ENCODE data around the gene MALL.
A peak's percentile ranks its signal among the peaks of the same experiment; 100 is the strongest.
"Not testable (repeated sequence)": the region's sequence is repeated elsewhere in the genome, so short reads cannot be mapped to it uniquely, and the experiment has no call there.

The MALL gene

DNA sequence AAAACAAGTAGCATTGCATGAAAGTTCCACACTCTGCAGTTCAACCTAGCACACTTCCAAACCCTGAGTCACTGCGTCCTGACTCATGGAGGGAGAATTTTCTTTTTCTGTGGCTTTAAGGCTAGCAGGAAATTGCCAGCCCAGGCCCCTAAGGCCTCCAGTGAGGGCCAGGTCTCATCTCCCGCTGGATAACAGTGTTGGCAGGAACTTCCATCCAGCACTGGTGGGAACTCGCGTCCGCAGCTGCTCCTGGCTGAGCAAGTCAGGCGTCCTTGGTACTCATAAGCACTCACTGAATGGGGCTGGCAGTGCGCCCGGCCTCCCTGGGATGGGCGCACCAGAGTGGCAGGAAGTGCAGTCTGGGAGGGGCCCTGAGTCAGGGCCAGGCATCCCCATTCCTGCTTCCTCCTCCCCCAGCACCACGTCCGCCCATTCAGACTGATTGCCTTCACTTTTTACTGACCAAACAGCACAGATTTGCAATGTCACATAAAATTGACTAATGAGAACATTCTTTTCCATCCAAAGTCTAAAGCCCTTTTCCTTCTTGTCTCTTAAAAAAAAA is 14.3 kb downstream of the MALL start:
- TF ChIP-seq, protein P1, sequence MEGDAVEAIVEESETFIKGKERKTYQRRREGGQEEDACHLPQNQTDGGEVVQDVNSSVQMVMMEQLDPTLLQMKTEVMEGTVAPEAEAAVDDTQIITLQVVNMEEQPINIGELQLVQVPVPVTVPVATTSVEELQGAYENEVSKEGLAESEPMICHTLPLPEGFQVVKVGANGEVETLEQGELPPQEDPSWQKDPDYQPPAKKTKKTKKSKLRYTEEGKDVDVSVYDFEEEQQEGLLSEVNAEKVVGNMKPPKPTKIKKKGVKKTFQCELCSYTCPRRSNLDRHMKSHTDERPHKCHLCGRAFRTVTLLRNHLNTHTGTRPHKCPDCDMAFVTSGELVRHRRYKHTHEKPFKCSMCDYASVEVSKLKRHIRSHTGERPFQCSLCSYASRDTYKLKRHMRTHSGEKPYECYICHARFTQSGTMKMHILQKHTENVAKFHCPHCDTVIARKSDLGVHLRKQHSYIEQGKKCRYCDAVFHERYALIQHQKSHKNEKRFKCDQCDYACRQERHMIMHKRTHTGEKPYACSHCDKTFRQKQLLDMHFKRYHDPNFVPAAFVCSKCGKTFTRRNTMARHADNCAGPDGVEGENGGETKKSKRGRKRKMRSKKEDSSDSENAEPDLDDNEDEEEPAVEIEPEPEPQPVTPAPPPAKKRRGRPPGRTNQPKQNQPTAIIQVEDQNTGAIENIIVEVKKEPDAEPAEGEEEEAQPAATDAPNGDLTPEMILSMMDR (conservative IDR thresholded peaks at IDR 0.05; ENCODE audit: low read depth, low read length) = no peak
- H3K4me3 ChIP-seq (ENCODE audit: low read depth, low read length) = peak overlapping the region; percentile 30
- DNase-seq (ENCODE audit: low read depth) = peak; percentile 98

DNA sequence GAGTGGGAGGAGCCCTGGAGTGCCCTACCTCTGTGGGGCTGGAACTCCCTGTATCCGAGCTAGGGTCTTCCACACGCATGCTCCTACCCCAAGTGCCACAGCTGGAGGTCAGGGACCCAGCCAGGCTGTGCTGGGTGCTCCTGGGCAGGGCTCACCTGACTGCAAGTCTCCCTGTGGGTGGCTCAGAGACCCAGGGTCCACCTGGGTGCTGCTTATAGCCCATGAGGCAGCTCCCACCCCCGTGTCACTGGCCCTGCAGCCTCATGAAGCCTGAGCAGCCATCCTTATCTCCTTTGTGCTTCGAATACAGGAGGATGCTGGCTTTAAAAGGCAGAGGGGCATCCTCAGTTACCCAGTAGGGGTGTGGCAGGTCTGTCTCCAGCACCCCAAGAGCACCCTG is 14.7 kb downstream of the MALL start:
- H3K4me3 ChIP-seq (ENCODE audit: low read depth, low read length); DNase-seq (ENCODE audit: low read depth): not testable (repeated sequence)

DNA sequence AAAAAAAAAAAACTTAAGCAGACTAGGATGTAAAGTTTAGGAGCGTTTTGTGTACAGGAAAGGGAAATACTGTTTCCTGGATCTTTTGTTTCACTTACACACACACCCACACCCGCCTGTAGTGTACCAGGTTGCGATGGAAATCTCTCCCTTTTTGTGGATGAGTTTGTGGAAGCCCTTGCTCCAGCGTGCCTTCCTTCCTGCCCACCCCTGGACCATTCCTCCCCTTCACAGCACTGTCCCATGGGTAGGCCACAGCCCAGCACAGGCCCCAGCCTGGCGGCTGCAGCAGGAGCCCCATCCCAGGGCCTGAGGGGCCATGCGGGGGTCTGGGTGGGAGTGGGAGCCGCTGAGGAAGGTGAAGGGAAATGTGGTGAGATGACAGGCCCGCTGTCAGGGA is 15.1 kb downstream of the MALL start:
- no peak overlapping the region for H3K4me3 ChIP-seq (ENCODE audit: low read depth, low read length)
- no peak for DNase-seq (ENCODE audit: low read depth)
- TF ChIP-seq, protein P1 (conservative IDR thresholded peaks at IDR 0.05; ENCODE audit: low read depth, low read length) = no peak

DNA sequence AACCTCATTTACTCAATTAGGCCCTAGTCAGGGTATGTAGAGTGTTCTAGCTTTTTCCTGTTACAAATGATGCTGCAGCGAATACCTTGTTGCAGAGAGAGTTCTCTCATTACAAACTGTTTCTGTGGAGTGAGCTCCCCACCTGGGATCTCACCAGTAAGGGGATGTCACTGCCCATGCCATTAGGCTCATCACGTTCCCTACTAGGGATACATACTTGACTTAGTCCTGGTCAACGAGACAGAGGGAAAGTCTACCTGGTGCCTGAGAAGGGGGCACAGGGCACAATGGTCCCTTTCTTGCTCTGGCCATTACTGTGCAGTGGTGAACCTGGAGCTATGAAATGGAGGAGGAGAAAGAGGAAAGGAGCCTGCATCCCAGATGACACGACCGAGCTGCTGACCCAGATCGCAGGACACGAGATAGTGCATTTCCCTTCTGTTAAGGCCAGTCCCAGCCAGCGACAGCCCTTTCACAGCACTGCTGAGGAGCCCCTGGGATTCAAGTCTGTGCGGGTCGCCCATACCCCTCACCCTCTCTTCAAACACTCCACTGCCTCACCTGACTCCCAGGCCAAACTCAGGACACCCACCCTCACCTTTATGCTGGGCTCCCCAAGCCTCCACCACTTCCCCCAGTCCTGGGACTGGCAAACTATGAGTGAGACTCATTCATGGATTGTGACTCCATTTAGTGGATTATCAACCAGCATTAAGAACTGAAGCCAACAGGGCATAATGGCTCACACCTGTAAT is 16.0 kb downstream of the MALL start:
- no peak for DNase-seq (ENCODE audit: low read depth)
- no peak overlapping the region for H3K4me3 ChIP-seq (ENCODE audit: low read depth, low read length)
- TF ChIP-seq, protein P1 (conservative IDR thresholded peaks at IDR 0.05; ENCODE audit: low read depth, low read length) = no peak

DNA sequence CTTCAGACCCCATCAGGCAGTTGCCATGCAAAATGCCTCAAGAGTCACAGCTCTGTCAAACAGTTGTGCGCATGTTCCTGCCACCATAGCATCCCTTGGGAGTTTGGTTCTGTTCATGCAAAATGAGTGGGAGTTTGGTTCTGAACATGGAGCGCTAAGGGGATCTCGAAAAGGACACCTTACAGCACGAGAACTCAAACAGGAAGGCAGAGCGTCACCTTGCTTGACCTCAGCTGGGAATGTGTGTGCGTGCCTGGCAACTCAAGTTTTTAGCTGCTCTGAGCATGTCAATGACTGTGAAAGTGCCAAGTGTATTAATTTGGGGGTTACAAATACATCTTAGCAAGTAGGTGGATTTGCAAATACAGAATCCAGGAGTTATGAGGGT is 16.6 kb downstream of the MALL start:
- TF ChIP-seq, protein P1 (conservative IDR thresholded peaks at IDR 0.05; ENCODE audit: low read depth, low read length) = no peak
- peak; percentile 36 for DNase-seq (ENCODE audit: low read depth)
- H3K4me3 ChIP-seq (ENCODE audit: low read depth, low read length) = no peak overlapping the region

DNA sequence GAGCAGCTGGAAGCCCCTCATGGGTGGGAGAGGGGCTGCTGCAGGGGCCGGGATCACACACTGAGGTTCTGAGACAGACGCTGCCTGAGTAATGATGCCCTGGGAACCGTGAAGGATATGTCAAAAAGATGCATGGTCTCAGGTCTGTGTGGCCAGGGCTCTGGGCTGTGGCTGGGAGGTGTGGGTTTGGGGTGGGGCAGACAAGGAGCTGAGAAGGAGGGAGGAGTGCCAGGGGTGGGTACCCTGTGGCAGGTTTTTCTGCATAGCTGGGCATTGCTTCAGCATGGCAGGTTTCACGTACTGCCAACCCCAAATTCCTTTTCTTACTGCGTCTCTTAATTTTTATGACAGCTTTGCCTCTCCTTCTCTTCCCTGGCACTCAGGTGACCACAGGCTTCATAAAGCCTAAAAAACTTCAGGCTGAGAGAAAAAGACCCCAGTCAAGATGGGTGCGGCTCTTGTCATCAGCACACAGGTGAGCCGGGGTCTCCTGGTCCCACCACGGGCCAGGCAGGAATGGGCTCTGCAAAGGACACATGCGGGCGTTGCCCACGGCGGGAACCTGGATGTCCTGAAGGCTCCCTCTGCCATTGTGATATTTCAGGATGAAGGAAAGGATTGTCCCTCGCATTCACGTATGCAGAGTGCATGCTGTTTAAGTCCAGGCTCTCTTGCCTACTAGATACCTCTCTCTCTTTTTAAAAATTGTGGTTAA is 18.0 kb downstream of the MALL start:
- no peak for DNase-seq (ENCODE audit: low read depth)
- no peak overlapping the region for H3K4me3 ChIP-seq (ENCODE audit: low read depth, low read length)
- TF ChIP-seq, protein P1 (conservative IDR thresholded peaks at IDR 0.05; ENCODE audit: low read depth, low read length) = no peak

DNA sequence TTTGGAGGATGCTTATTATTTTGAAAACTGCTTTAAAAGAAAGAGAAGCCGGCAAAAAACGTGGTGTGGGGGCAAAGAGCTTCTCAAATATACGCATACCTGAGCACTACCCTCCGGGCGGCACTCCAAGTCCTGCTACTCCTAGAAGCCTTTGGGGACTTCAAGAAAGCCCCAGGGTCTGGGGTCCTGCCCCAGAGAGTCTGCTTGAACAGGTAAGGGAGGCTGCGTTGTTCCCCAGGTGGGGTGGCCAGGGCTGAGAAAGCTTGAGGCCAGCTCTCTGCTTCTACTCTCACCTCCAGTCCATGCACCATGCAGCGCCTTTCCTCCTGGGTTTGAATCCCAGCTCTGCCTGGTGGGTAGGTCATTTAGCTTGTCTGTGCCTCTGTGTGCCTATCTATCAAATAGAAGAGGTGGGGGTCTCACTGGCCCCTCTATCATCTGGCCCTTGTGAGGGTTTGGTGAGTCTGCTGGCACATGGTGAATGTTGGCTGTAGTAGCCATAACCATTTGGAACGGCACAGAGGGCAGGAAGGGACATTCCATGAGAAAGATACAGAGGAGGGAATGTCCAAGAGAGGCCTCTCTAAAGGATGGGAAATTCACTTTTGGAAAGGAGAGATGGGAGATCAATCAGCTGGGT is 19.5 kb downstream of the MALL start:
- TF ChIP-seq, protein P1 (conservative IDR thresholded peaks at IDR 0.05; ENCODE audit: low read depth, low read length) = no peak
- no peak overlapping the region for H3K4me3 ChIP-seq (ENCODE audit: low read depth, low read length)
- DNase-seq (ENCODE audit: low read depth) = no peak

DNA sequence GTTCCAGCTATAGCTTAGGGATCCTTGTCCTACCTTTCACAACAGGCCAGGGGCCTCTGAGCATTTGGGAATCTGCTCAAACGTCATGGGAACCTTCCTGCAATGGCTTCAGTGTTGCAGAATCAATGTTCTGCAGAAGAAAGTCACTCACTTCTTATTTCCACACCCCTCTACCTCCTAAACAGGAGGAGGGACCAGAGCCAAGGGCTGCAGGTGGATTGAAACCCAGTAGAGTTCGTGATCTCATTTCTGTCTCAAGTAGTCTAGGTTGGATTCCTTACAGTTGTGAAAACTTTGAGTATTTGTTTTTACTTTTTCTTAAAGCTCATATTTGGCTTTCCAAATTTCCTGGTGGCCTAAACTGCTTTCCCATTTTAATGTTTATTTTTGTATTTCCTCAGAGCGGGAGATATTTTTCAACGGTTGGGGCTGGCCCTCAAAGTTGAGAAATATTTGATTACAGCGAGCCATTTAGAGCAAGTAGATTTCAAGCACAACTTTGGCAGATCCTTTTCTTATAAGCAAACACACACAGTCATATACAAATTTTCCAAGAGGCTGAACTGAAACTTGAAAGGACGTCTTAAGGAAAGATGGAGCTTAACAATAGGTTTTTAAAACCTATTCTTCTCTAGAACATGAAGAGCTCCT is 20.6 kb downstream of the MALL start:
- DNase-seq (ENCODE audit: low read depth) = not testable (repeated sequence)

DNA sequence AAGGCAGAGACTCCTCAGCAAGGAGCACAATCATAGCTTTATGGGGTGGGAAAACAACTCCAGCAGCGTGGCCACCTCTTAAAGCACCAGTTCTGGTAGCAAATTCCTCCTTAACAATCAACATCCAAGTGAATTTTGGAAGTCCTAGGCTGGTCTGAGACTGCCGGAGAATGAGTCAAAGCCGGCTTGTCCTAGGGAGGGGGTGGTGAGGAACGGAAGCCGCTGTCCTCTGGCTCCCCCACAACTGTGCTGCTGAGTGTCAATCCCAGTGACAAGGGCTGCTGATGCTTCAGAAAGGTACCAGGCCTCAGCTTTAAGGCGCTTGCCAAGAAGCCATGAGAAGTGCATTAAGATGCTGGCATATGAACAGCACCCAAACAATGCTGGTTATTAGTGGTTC is 21.7 kb downstream of the MALL start:
- DNase-seq (ENCODE audit: low read depth); H3K4me3 ChIP-seq (ENCODE audit: low read depth, low read length): not testable (repeated sequence)

More for the DNA sequence above, 20.6 kb downstream of the MALL start:
- H3K4me3 ChIP-seq (ENCODE audit: low read depth, low read length) = not testable (repeated sequence)

DNA sequence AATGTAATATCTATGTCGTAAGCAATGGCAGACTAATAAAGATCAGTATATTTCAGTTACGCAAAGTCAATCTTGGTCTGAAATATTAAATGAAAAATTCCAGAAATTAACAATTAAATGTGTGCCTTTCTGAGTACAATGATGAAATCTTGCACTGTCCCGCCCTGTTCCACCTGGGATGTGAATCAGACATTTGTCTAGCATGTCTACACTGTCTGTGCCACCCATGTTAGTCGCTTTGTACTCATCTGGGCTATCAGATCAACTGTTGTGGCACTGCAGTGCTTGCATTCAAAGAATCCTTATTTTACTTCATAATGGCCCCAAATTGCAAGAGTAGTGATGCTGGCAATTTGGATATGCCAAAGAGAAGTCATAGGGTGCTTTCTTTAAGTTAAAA is 25.5 kb downstream of the MALL start:
- H3K4me3 ChIP-seq (ENCODE audit: low read depth, low read length); DNase-seq (ENCODE audit: low read depth): not testable (repeated sequence)
